GM18907 (cell line): ENCODE measurements around the gene CFAP100.

Experiments used
- ATAC-seq: cut with Tn5 transposase; IDR thresholded peaks from one replicate; pipeline ENCODE4 v1.9.1; 2021; ENCODE audit warnings: mild to moderate bottlenecking, moderate library complexity; ENCODE audit not compliant: unreplicated experiment

Gene CFAP100

GRCh38 chr3:126419886-126420786 is 25.4 kb downstream of the CFAP100 start:
- ATAC-seq = no peak

GRCh38 chr3:126421573-126422119 is 26.9 kb downstream of the CFAP100 start:
- no peak for ATAC-seq

GRCh38 chr3:126422121-126422520 is 27.4 kb downstream of the CFAP100 start:
- ATAC-seq = no peak

GRCh38 chr3:126422571-126423091 is 27.9 kb downstream of the CFAP100 start:
- ATAC-seq = no peak

GRCh38 chr3:126423191-126424038 is 28.7 kb downstream of the CFAP100 start:
- ATAC-seq = no peak

- no peak for ATAC-seq
Observed at GRCh38 chr3:126424039-126424717, 29.5 kb downstream of the CFAP100 start.

- ATAC-seq = no peak
Observed at GRCh38 chr3:126424751-126425150, 30.0 kb downstream of the CFAP100 start.

GRCh38 chr3:126431103-126431534 is 36.4 kb downstream of the CFAP100 start:
- ATAC-seq = peak; percentile 81

GRCh38 chr3:126432361-126433104 is 37.8 kb downstream of the CFAP100 start:
- no peak for ATAC-seq

- ATAC-seq = no peak
Observed at GRCh38 chr3:126433105-126433430, 38.4 kb downstream of the CFAP100 start.

GRCh38 chr3:126433496-126434263 is 39.0 kb downstream of the CFAP100 start:
- no peak for ATAC-seq

GRCh38 chr3:126434264-126434590 is 39.5 kb downstream of the CFAP100 start:
- no peak for ATAC-seq

GRCh38 chr3:126434931-126435411 is 40.3 kb downstream of the CFAP100 start:
- no peak for ATAC-seq

GRCh38 chr3:126435456-126436315 is 41.0 kb downstream of the CFAP100 start:
- no peak for ATAC-seq

GRCh38 chr3:126436826-126437717 is 42.4 kb downstream of the CFAP100 start:
- ATAC-seq = no peak

- no peak for ATAC-seq
Observed at GRCh38 chr3:126438186-126438585, 43.5 kb downstream of the CFAP100 start.

- no peak for ATAC-seq
Observed at GRCh38 chr3:126438746-126439145, 44.0 kb downstream of the CFAP100 start.
